ENCODE data around the gene TBPL2.
A peak's percentile ranks its signal among the peaks of the same experiment; 100 is the strongest.

DNA sequence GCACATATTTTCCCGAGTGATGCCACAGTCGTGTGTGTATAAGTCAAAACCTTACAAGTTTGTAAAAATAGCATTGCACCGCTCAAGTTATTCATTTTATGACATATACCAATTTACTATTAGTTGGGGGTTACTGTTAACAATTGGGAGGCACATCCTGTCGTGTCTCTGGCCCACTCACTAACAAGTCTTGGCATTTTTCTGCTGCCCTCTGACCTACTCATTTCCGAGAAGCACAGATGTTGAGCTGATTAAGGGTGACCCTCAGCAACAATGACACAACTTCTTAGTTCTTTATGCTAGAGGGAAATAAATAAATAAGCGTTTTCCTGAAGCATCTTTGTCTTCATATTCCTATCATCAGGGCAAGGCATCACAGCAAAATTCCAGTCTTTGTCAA, 22.0 kb downstream of the TBPL2 start:
- no peak for TF ChIP-seq CTCF (IDR thresholded peaks at IDR 0.05; ENCODE audit: extremely low read depth in 1 of 2, insufficient read depth in 1 of 2, low read depth in 1 of 2, low read length in 2 of 2)
- TF ChIP-seq POLR2AphosphoS5 (IDR thresholded peaks at IDR 0.05; ENCODE audit: insufficient read depth, low read depth, low read length) = peak; percentile 80
- TF ChIP-seq EZH2 (IDR thresholded peaks at IDR 0.05; ENCODE audit: borderline replicate concordance, low read depth, low read length, severe bottlenecking) = no peak
- no peak for TF ChIP-seq POLR2A (IDR thresholded peaks at IDR 0.05; ENCODE audit: low read depth, low read length)
- TF ChIP-seq MAX (IDR thresholded peaks at IDR 0.05; ENCODE audit: insufficient read depth, insufficient read length) = no peak
- peak; percentile 63 for TF ChIP-seq JUN (IDR thresholded peaks at IDR 0.05; ENCODE audit: borderline replicate concordance, insufficient read depth, insufficient read length, low read depth)
- no peak for TF ChIP-seq MYC (IDR thresholded peaks at IDR 0.05; ENCODE audit: low read depth, low read length)
- peak; percentile 48 for TF ChIP-seq FOS (IDR thresholded peaks at IDR 0.05; ENCODE audit: borderline replicate concordance, insufficient read depth, low read length)

All from endothelial cell of umbilical vein (primary cell).